ENCODE measurements around the gene PDE1C.
A peak's percentile ranks its signal among the peaks of the same experiment; 100 is the strongest.

PDE1C gene

GRCh38 chr7:32075612-32076011 lies 5.4 kb upstream of the PDE1C start:
- peak in 6 of 51 donors; percentile 28 to 51 (median 38) for DNase-seq

- DNase-seq = peak in 32 of 51 donors; percentile 9 to 89 (median 55)
Observed at GRCh38 chr7:32074787-32075585, 4.8 kb upstream of the PDE1C start.

GRCh38 chr7:32073533-32073932 lies 3.3 kb upstream of the PDE1C start:
- DNase-seq = no peak

GRCh38 chr7:32072397-32072796 lies 2.2 kb upstream of the PDE1C start:
- no peak for DNase-seq

GRCh38 chr7:32071466-32072091 lies 1.4 kb upstream of the PDE1C start:
- DNase-seq = peak in 1 of 51 donors; percentile 68

- peak in 1 of 51 donors; percentile 66 for DNase-seq
Observed at GRCh38 chr7:32070051-32070405, 179 bp downstream of the PDE1C start.

- peak in 1 of 51 donors; percentile 45 for DNase-seq
Observed at GRCh38 chr7:32069116-32069650, 1.0 kb downstream of the PDE1C start.

GRCh38 chr7:32068411-32069101 lies 1.7 kb downstream of the PDE1C start:
- DNase-seq = peak in 1 of 51 donors; percentile 51

GRCh38 chr7:32066441-32066840 lies 3.8 kb downstream of the PDE1C start:
- no peak for DNase-seq

GRCh38 chr7:32063614-32064013 lies 6.6 kb downstream of the PDE1C start:
- no peak for DNase-seq

GRCh38 chr7:32062150-32062549 lies 8.1 kb downstream of the PDE1C start:
- DNase-seq = peak in 19 of 51 donors; percentile 14 to 67 (median 33)

GRCh38 chr7:32061346-32061745 lies 8.9 kb downstream of the PDE1C start:
- no peak for DNase-seq

GRCh38 chr7:32059289-32060011 lies 10.8 kb downstream of the PDE1C start:
- peak in 1 of 51 donors; percentile 62 for DNase-seq

- peak in 1 of 51 donors; percentile 15 for DNase-seq
Observed at GRCh38 chr7:32058002-32058401, 12.2 kb downstream of the PDE1C start.

- DNase-seq = no peak
Observed at GRCh38 chr7:32056767-32057166, 13.4 kb downstream of the PDE1C start.

GRCh38 chr7:32053204-32053603 lies 17.0 kb downstream of the PDE1C start:
- no peak for DNase-seq

- peak in 9 of 51 donors; percentile 7 to 70 (median 33) for DNase-seq
Observed at GRCh38 chr7:32051128-32051527, 19.1 kb downstream of the PDE1C start.

- DNase-seq = no peak
Observed at GRCh38 chr7:32049599-32049998, 20.6 kb downstream of the PDE1C start.

GRCh38 chr7:32048970-32049491 lies 21.2 kb downstream of the PDE1C start:
- DNase-seq = no peak

GRCh38 chr7:32047801-32048200 lies 22.4 kb downstream of the PDE1C start:
- no peak for DNase-seq

- no peak for DNase-seq
Observed at GRCh38 chr7:32047075-32047474, 23.1 kb downstream of the PDE1C start.
